Measurements from ENCODE around the gene HLA-DQB1.

DNA sequence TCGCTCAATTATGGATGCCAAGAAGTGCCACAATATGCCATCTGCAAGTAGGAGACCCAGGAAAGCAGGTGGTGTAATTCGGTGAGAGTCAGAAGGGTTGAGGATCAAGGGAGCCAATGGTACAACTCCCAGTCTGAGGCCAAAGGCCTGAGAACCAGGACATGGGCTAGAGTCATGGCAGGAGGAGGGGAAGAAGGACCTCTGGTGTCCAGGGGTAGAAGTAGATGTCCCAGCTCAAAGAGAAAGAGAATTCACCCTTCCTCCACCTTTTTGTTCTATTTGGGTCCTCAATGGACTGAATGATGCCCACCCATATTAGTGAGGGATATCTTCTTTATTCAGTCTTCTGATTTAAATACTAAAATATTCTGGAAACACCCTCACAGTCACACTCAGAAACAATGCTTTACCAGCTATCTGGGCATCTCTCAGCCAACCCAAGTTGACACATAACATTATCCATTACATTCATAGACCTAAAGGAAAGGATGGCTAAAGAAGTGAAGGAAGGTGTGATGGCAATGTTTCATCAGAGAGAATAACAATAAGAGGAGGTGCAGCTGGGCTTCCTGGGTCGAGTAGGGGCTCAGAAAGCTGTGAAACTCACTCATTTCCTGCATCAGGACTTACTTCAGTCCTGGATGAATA, 50.4 kb downstream of the HLA-DQB1 start:
- TF ChIP-seq, protein P1, sequence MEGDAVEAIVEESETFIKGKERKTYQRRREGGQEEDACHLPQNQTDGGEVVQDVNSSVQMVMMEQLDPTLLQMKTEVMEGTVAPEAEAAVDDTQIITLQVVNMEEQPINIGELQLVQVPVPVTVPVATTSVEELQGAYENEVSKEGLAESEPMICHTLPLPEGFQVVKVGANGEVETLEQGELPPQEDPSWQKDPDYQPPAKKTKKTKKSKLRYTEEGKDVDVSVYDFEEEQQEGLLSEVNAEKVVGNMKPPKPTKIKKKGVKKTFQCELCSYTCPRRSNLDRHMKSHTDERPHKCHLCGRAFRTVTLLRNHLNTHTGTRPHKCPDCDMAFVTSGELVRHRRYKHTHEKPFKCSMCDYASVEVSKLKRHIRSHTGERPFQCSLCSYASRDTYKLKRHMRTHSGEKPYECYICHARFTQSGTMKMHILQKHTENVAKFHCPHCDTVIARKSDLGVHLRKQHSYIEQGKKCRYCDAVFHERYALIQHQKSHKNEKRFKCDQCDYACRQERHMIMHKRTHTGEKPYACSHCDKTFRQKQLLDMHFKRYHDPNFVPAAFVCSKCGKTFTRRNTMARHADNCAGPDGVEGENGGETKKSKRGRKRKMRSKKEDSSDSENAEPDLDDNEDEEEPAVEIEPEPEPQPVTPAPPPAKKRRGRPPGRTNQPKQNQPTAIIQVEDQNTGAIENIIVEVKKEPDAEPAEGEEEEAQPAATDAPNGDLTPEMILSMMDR (IDR thresholded peaks at IDR 0.05): no peak
- no peak for TF ChIP-seq POLR2AphosphoS5 (IDR thresholded peaks at IDR 0.05)
- no peak for TF ChIP-seq POLR2A (IDR thresholded peaks at IDR 0.05)
- TF ChIP-seq EP300 (IDR thresholded peaks at IDR 0.05): no peak
